ENCODE results near the gene CXorf65.

- TF ChIP-seq POLR2A (IDR thresholded peaks at IDR 0.05): no peak
- no peak for TF ChIP-seq CTCF (IDR thresholded peaks at IDR 0.05)
Measured at GRCh38 chrX:71102292-71102691, 4.2 kb downstream of the CXorf65 start.
